ENCODE measurements around the gene ITGB4. TPM values are rescaled to one million over a fixed set of nuclear protein-coding genes. Genes with fewer than 3 reads are reported as not detected.

Gene ITGB4
- total RNA-seq, 2 experiments from 2014 or later = 0.69 to 1.8 TPM

DNA sequence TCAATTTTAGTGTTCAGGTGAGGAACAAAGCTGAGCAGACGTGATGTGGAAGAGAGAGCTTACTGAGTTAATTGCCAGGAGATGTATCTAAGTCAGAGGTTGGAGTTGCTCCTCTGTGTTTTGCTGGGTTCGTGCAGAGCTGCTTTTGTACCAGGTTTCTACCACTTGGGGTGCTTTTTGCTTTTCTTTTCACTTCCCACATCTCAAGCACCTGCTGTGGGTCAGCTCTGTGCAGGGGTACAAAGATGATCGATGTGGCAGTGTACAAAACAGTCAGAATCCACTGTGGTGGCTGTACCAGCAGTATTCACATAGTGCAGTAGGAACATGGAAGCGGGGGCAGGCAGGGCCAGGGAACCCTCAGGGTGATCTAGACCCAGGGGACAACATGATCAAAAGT, 78.1 kb downstream of the ITGB4 start:
- DNase-seq (no peak), ATAC-seq (no peak)
- Mint-ChIP-seq H3K27ac (peak overlapping the region; percentile 0), H3K36me3 (ENCODE audit: low read depth) (peaks cover 13% of the 10 kb centered on the region), H3K9me3 (no peaks in the 10 kb centered on the region), H3K27me3 (no peaks in the 10 kb centered on the region), H3K4me3 (no peak overlapping the region), H3K4me1 (ENCODE audit: low read depth) (peaks cover 14% of the 10 kb centered on the region)
- ChIA-PET POLR2A (interaction anchor here (0.8 to 1.9 kb wide), 6 partner anchors 8 to 28 kb away, joined by 3 to 4 read pairs (median 3); no protein-coding TSS in a partner anchor), CTCF (interaction anchor here (1.0 kb wide), 1 partner anchor 28 kb away, joined by 3 read pairs; no protein-coding TSS in a partner anchor)
- intact Hi-C loops (cut with micrococcal nuclease) = no loop called here
- TF ChIP-seq, protein P1, sequence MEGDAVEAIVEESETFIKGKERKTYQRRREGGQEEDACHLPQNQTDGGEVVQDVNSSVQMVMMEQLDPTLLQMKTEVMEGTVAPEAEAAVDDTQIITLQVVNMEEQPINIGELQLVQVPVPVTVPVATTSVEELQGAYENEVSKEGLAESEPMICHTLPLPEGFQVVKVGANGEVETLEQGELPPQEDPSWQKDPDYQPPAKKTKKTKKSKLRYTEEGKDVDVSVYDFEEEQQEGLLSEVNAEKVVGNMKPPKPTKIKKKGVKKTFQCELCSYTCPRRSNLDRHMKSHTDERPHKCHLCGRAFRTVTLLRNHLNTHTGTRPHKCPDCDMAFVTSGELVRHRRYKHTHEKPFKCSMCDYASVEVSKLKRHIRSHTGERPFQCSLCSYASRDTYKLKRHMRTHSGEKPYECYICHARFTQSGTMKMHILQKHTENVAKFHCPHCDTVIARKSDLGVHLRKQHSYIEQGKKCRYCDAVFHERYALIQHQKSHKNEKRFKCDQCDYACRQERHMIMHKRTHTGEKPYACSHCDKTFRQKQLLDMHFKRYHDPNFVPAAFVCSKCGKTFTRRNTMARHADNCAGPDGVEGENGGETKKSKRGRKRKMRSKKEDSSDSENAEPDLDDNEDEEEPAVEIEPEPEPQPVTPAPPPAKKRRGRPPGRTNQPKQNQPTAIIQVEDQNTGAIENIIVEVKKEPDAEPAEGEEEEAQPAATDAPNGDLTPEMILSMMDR (IDR thresholded peaks at IDR 0.05) = no peak

DNA sequence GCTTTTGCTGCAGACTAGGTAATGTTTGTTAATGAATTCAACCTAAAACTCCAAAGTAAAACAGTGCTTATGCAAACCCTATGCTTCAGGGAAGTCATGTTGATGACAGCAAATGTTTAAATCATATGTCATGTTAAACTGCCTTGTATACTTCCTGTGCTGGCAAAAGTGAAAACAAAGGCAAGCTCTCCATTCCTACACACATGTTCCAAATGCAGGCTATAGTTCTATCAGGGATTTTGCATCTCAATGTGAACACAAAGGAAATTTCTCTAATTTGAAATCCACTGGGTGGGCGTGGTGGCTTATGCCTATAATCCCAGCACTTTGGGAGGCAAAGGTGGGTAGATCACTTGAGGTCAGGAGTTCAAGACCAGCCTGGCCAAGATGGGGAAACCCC, 82.6 kb downstream of the ITGB4 start:
- no peak for ATAC-seq
- CTCF ChIA-PET = interaction anchor here (0.7 to 1.8 kb wide), 7 partner anchors 10 to 58 kb away, joined by 3 to 7 read pairs (median 4); no protein-coding TSS in a partner anchor
- H3K4me3 Mint-ChIP-seq = no peak overlapping the region
- H3K4me1 Mint-ChIP-seq (ENCODE audit: low read depth) = peaks cover 18% of the 10 kb centered on the region
- no peak for DNase-seq
- H3K27me3 Mint-ChIP-seq = no peaks in the 10 kb centered on the region
- TF ChIP-seq, protein P1 (IDR thresholded peaks at IDR 0.05) = no peak
- POLR2A ChIA-PET = interaction anchor here (0.7 to 1.5 kb wide), 6 partner anchors 13 to 177 kb away, joined by 3 to 5 read pairs (median 4); partner anchors contain the start of gene UNK
- peaks cover 7% of the 10 kb centered on the region for H3K36me3 Mint-ChIP-seq (ENCODE audit: low read depth)
- intact Hi-C loops (cut with micrococcal nuclease) = no loop called here
- no peaks in the 10 kb centered on the region for H3K9me3 Mint-ChIP-seq
- H3K27ac Mint-ChIP-seq = no peak overlapping the region

DNA sequence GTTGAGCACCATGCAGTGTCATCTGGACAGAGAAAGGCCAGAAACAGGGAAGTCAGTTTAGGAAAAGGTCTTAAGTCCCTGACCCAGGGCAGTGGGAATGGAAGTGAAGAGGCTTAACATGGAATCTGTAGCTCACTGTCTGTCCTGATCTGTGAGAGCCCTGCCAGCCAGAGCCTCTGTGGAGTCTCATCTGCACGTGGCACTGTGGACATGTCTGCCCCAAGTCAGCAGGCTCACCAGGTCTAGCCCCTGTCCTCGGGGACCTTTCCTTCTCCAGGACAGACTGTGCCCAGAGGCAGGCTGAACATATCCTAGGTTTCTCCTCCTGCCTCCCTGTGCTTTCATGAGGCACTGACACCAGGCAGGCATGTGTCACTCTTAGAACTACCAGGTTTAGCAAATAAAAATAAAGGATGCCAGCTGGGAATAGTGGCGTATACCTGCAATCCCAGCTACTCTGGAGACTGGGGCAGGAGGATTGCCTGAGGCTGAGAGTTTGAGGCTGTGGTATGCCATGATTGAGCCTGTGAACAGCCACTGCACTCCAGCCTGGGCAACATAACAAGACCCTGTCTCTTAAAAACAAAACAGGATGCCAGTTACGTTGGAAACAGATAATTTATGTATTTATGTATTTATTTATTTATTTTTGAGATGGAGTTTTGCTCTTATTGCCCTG, 85.7 kb downstream of the ITGB4 start:
- Mint-ChIP-seq H3K36me3 (ENCODE audit: low read depth) (no peaks in the 10 kb centered on the region), H3K27ac (no peak overlapping the region), H3K9me3 (no peaks in the 10 kb centered on the region), H3K27me3 (no peaks in the 10 kb centered on the region), H3K4me3 (no peak overlapping the region), H3K4me1 (ENCODE audit: low read depth) (peaks cover 18% of the 10 kb centered on the region)
- DNase-seq = no peak
- intact Hi-C loops (cut with micrococcal nuclease) = no loop called here
- ATAC-seq = no peak
- CTCF ChIA-PET = interaction anchor here (1.7 kb wide), 1 partner anchor 20 kb away, joined by 5 read pairs; no protein-coding TSS in a partner anchor
- POLR2A ChIA-PET = interaction anchor here (0.6 to 1.2 kb wide), 2 partner anchors 21 to 60 kb away, joined by 3 to 4 read pairs; no protein-coding TSS in a partner anchor
- TF ChIP-seq, protein P1 (IDR thresholded peaks at IDR 0.05) = no peak

Small RNA genes within 50 kb of the gene (microRNA-seq; reads per million reads assigned to microRNA genes)
- gene MIR4738 (ENCODE audit: borderline microRNAs expressed, borderline replicate concordance) = not detected

Other genes starting within 250 kb of the ITGB4 start
- 1 to 10 TPM; 2.2 to 2.5 TPM for gene CASKIN2, start 205.9 kb upstream of the ITGB4 start, total RNA-seq
- 10 to 100 TPM; 38.8 to 45.4 TPM for gene TSEN54, start 204.9 kb upstream of the ITGB4 start, total RNA-seq
- gene LLGL2, start 195.8 kb upstream of the ITGB4 start, total RNA-seq = 1 to 10 TPM; 7.2 to 7.4 TPM
- 10 to 100 TPM; 24.9 to 28.7 TPM for gene MYO15B, start 133.7 kb upstream of the ITGB4 start, total RNA-seq
- gene SMIM5, start 88.0 kb upstream of the ITGB4 start, total RNA-seq = under 1 TPM; 0.07 to 0.25 TPM
- gene RECQL5, start 54.3 kb upstream of the ITGB4 start, total RNA-seq = 10 to 100 TPM; 33.3 to 34.2 TPM
- 10 to 100 TPM; 73.0 to 75.8 TPM for gene SAP30BP, start 54.1 kb upstream of the ITGB4 start, total RNA-seq
- 10 to 100 TPM; 43.4 to 50.7 TPM for gene GALK1, start 43.7 kb downstream of the ITGB4 start, total RNA-seq
- 10 to 100 TPM; 26.4 to 26.6 TPM for gene UNK, start 63.3 kb downstream of the ITGB4 start, total RNA-seq
- 100 to 1,000 TPM; 136 to 144 TPM for gene UNC13D, start 122.9 kb downstream of the ITGB4 start, total RNA-seq
- 10 to 100 TPM; 54.4 to 58.5 TPM for gene WBP2, start 133.9 kb downstream of the ITGB4 start, total RNA-seq
- gene TRIM47, start 157.1 kb downstream of the ITGB4 start, total RNA-seq = 10 to 100 TPM; 16.6 to 16.8 TPM
- 10 to 100 TPM; 37.1 to 42.2 TPM for gene TRIM65, start 175.5 kb downstream of the ITGB4 start, total RNA-seq
- 100 to 1,000 TPM; 117 to 126 TPM for gene MRPL38, start 183.4 kb downstream of the ITGB4 start, total RNA-seq
- gene FBF1, start 219.6 kb downstream of the ITGB4 start, total RNA-seq = 10 to 100 TPM; 13.2 to 16.2 TPM